Parathyroid adenoma (tissue), 2 donors: ENCODE data around the gene CCDC69.

Source experiments
- H2AFZ ChIP-seq: fragments of 300-600 bp; sonication (generic); one replicate; pipeline ENCODE4 v1.7.0; 2017; ENCODE audit warnings: antibody characterized with exemption, mild to moderate bottlenecking
- H3K27ac ChIP-seq: fragments of 300-600 bp; sonication (generic); one replicate; pipeline ENCODE4 v1.7.0; 2017
- H3K27me3 ChIP-seq: fragments of 300-600 bp; sonication (generic); one replicate; pipeline ENCODE4 v1.7.0; 2017; ENCODE audit warnings: low read length; ENCODE audit not compliant: control insufficient read depth, insufficient read depth
- H3K36me3 ChIP-seq: fragments of 300-600 bp; sonication (generic); one replicate; pipeline ENCODE4 v1.7.0; 2017; ENCODE audit warnings: low read length; ENCODE audit not compliant: control insufficient read depth, insufficient read depth
- H3K4me1 ChIP-seq: fragments of 300-600 bp; sonication (generic); one replicate; pipeline ENCODE4 v1.7.0; 2017; ENCODE audit warnings: control low read depth
- H3K4me2 ChIP-seq: fragments of 300-600 bp; sonication (generic); one replicate; pipeline ENCODE4 v1.7.0; 2017; ENCODE audit warnings: low read length
- H3K4me3 ChIP-seq: fragments of 300-600 bp; sonication (generic); one replicate; pipeline ENCODE4 v1.7.0; 2017; ENCODE audit warnings: low read depth, low read length
- H3K79me2 ChIP-seq: fragments of 300-600 bp; sonication (generic); one replicate; pipeline ENCODE4 v1.7.0; 2017; ENCODE audit warnings: control low read depth
- H3K9ac ChIP-seq: fragments of 300-600 bp; sonication (generic); one replicate; pipeline ENCODE4 v1.7.0; 2017; ENCODE audit warnings: mild to moderate bottlenecking
- H3K9me3 ChIP-seq: fragments of 300-600 bp; sonication (generic); one replicate; pipeline ENCODE4 v1.7.0; 2017; ENCODE audit warnings: low read length; ENCODE audit not compliant: control insufficient read depth
- TF ChIP-seq, protein P1 (sequence below): fragments of 300-600 bp; sonication (generic); IDR thresholded peaks from one replicate; pipeline ENCODE4 v1.7.0; 2017; ENCODE audit warnings: antibody characterized with exemption, mild to moderate bottlenecking
- donor health status: primary hyperparathyroidism.

Gene CCDC69

DNA sequence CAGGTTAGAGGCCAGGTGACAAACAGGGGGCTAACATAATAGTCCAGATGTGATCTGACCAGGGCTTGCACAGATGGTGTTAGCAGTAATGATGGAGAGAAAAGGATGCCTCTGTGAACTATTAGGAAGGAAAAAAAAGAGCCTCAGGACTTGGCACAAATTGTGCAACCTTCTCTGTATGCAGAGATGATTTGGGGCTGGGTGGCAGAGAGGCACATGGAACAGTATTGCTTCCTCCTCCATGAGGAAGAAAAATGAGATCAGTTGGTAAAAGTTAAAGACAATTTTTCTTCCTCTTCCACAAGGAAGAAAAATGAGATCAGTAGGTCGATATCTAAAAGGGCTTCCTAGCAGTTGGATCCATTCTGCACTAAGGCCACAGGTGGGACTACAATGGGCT is 52.4 kb downstream of the CCDC69 start:
- H3K4me2 ChIP-seq: no peak overlapping the region
- H3K4me3 ChIP-seq: no peak overlapping the region
- no peak overlapping the region for H2AFZ ChIP-seq
- no peaks in the 10 kb centered on the region for H3K79me2 ChIP-seq
- H3K27me3 ChIP-seq: no peaks in the 10 kb centered on the region
- no peaks in the 10 kb centered on the region for H3K9me3 ChIP-seq
- H3K9ac ChIP-seq: no peak overlapping the region
- no peak overlapping the region for H3K27ac ChIP-seq
- TF ChIP-seq, protein P1, sequence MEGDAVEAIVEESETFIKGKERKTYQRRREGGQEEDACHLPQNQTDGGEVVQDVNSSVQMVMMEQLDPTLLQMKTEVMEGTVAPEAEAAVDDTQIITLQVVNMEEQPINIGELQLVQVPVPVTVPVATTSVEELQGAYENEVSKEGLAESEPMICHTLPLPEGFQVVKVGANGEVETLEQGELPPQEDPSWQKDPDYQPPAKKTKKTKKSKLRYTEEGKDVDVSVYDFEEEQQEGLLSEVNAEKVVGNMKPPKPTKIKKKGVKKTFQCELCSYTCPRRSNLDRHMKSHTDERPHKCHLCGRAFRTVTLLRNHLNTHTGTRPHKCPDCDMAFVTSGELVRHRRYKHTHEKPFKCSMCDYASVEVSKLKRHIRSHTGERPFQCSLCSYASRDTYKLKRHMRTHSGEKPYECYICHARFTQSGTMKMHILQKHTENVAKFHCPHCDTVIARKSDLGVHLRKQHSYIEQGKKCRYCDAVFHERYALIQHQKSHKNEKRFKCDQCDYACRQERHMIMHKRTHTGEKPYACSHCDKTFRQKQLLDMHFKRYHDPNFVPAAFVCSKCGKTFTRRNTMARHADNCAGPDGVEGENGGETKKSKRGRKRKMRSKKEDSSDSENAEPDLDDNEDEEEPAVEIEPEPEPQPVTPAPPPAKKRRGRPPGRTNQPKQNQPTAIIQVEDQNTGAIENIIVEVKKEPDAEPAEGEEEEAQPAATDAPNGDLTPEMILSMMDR: no peak
- peaks cover 2% of the 10 kb centered on the region for H3K4me1 ChIP-seq
- no peaks in the 10 kb centered on the region for H3K36me3 ChIP-seq

DNA sequence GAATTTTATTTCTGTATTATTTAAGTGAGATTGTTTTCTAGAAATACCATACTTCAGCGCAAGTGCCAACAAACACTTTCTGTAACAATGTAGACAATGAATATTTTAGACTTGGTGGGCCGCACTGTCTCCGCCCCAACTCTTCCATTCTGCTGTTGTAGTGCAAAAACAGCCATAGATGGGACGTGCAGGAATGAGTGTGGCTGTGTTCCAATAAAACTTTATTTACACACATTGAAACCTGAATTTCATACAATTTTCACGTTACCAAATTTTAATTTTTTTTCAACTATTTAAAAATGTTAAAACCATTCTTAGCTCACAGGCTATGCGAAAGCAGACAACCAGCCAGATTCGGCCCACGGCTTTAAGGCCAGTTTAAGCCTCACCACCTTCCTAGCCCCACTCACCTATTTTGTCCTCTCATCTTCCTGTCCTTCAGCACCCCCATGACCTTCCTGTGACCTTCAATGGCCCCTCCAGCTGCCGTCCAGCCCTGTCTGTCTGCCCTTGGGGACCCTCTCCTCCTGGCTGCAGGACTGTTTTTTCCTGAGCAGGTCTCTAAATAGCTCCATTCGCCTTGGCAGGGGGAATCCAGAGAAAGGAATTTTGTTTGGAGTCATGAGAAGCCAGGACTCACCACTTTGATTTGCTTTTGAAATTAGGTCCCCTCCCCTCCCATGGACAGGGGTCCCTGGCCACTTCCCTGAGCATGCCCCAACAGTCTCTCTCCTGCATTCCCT is 55.1 kb downstream of the CCDC69 start:
- no peaks in the 10 kb centered on the region for H3K79me2 ChIP-seq
- H3K9ac ChIP-seq: no peak overlapping the region
- TF ChIP-seq, protein P1: no peak
- no peak overlapping the region for H3K27ac ChIP-seq
- H3K4me2 ChIP-seq: no peak overlapping the region
- H3K9me3 ChIP-seq: no peaks in the 10 kb centered on the region
- no peak overlapping the region for H2AFZ ChIP-seq
- no peaks in the 10 kb centered on the region for H3K27me3 ChIP-seq
- no peak overlapping the region for H3K4me3 ChIP-seq
- no peaks in the 10 kb centered on the region for H3K4me1 ChIP-seq
- H3K36me3 ChIP-seq: no peaks in the 10 kb centered on the region

DNA sequence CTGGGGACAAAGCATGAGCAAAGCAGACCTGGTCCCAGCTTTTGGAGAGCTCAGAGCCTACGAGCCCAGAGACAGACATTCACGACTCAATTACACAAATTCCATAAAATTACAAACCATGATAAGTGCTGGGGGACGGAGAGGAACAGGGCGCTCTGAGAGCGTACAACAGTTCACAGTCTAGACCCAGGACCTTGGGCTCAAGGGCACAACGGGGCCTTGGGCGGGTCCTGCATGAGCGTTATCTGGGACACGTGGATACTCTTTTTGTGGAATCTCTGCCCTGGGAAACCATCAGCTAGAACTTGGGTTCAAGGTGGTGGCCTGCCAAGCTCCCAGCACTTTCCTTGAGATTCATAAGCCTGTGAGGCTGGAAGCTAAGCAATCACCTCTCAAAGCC is 56.9 kb downstream of the CCDC69 start:
- H3K27me3 ChIP-seq: no peaks in the 10 kb centered on the region

DNA sequence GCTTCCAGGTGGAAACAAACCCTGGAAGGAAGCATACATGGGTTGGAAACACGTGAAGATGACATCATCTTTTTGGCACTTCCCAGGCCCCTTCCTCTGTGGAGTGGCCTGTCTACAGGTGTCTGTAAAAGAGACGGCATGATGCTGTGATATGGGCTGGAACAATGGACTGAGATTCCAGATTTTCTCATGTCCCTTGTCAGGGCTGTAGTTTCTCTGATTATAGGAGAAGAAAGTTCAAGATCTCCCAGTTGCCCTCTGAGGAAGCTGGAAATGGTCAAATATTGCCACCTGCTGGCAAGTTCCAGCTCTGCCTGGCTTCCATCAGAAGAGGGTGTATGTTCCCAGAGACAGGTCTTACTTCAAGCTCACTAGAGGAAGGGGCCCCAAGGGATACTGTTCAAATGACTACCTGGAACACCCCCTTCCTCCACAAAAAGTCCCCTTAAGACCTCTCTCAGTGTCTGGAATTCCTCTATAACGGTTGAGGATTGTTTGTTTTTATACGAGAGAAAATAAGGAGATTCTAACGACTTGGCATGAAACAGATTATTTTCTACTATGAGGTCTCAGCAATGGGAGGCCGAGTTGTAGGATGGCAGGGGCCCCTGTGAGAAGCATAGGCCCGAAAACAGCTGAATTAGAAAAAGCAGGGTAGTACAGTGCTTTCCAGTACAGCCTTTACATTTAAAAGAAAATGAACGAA is 59.1 kb downstream of the CCDC69 start:
- no peaks in the 10 kb centered on the region for H3K27me3 ChIP-seq
- no peak overlapping the region for H3K4me2 ChIP-seq
- no peaks in the 10 kb centered on the region for H3K9me3 ChIP-seq
- no peaks in the 10 kb centered on the region for H3K4me1 ChIP-seq
- H3K27ac ChIP-seq: no peak overlapping the region
- H2AFZ ChIP-seq: peak overlapping the region; percentile 16
- no peaks in the 10 kb centered on the region for H3K36me3 ChIP-seq
- H3K4me3 ChIP-seq: no peak overlapping the region
- TF ChIP-seq, protein P1: peak; percentile 91
- no peak overlapping the region for H3K9ac ChIP-seq
- peaks cover 3% of the 10 kb centered on the region for H3K79me2 ChIP-seq

More for the DNA sequence above, 56.9 kb downstream of the CCDC69 start:
- no peak overlapping the region for H3K9ac ChIP-seq
- no peak overlapping the region for H3K4me3 ChIP-seq
- no peak overlapping the region for H2AFZ ChIP-seq
- TF ChIP-seq, protein P1: no peak
- no peak overlapping the region for H3K4me2 ChIP-seq
- no peaks in the 10 kb centered on the region for H3K9me3 ChIP-seq
- no peaks in the 10 kb centered on the region for H3K79me2 ChIP-seq
- H3K36me3 ChIP-seq: no peaks in the 10 kb centered on the region
- H3K27ac ChIP-seq: no peak overlapping the region
- no peaks in the 10 kb centered on the region for H3K4me1 ChIP-seq
